Activated CD8-positive, alpha-beta T cell treated with anti-CD3 and anti-CD28 coated beads for 36 hours (primary cell): ENCODE results near the gene NFIC. TPM values are rescaled to one million over a fixed set of nuclear protein-coding genes. Genes with fewer than 3 reads are reported as not detected.

Experiments used
- ATAC-seq: fragments of 200-7000 bp; cut with Tn5 transposase; one replicate; pipeline ENCODE4 v1.10.0; 2021; ENCODE audit warnings: mild to moderate bottlenecking, moderate library complexity
- CTCF ChIA-PET: fragments of 350-600 bp; sonication (Branson Sonifier 250); formaldehyde crosslinking; loops from one replicate; lab custom pipeline; 2021; ENCODE audit warnings: antibody characterized with exemption; lab: Charles Lee
- POLR2A ChIA-PET: fragments of 350-600 bp; sonication (Branson Sonifier 250); formaldehyde crosslinking; loops from one replicate; lab custom pipeline; 2021; ENCODE audit warnings: antibody characterized with exemption; lab: Charles Lee
- DNase-seq: peaks from one replicate; pipeline ENCODE4 v3.0.0-alpha.2; 2020
- H3K27ac Mint-ChIP-seq: one replicate; pipeline ENCODE4 v1.8.0; 2021; ENCODE audit warnings: mild to moderate bottlenecking, mixed read lengths
- H3K27me3 Mint-ChIP-seq: one replicate; pipeline ENCODE4 v1.8.0; 2021; ENCODE audit warnings: mixed read lengths
- H3K36me3 Mint-ChIP-seq: one replicate; pipeline ENCODE4 v1.8.0; 2021; ENCODE audit warnings: low read depth, mixed read lengths
- H3K4me1 Mint-ChIP-seq: one replicate; pipeline ENCODE4 v1.8.0; 2021; ENCODE audit warnings: low read depth, mixed read lengths
- H3K4me3 Mint-ChIP-seq: one replicate; pipeline ENCODE4 v1.8.0; 2021; ENCODE audit warnings: mild to moderate bottlenecking, moderate library complexity, mixed read lengths
- H3K9me3 Mint-ChIP-seq: one replicate; pipeline ENCODE4 v1.8.0; 2021; ENCODE audit warnings: mixed read lengths
- CTCF ChIP-seq: fragments of 200-600 bp; IDR thresholded peaks from one replicate; pipeline ENCODE4 v1.8.0; 2022; ENCODE audit warnings: antibody characterized with exemption, mild to moderate bottlenecking
- intact Hi-C: fragments of 100-400 bp; cut with micrococcal nuclease; formaldehyde crosslinking; loops from one replicate; pipeline ENCODE4 v1.10.0; 2022
- total RNA-seq, 2 experiments: library from RNA; stranded (reverse); gene quantifications; one replicate each; pipeline ENCODE4 v1.2.3, GENCODE V29; 2021

NFIC gene
- total RNA-seq, 2 experiments from 2014 or later, result 19.0 to 20.8 TPM

GRCh38 chr19:3320853-3321252, 45.5 kb upstream of the NFIC start:
- DNase-seq (no peak), ATAC-seq (no peak)
- TF ChIP-seq CTCF, result no peak
- ChIA-PET POLR2A (no interaction called here), CTCF (no interaction called here)
- Mint-ChIP-seq H3K4me3 (no peak overlapping the region), H3K36me3 (no peaks in the 10 kb centered on the region), H3K9me3 (no peaks in the 10 kb centered on the region), H3K4me1 (no peaks in the 10 kb centered on the region), H3K27ac (no peak overlapping the region), H3K27me3 (peaks cover 10% of the 10 kb centered on the region)
- intact Hi-C loops, result loop anchor here (5.0 kb wide), 1 partner anchor 151 kb away; no protein-coding TSS in a partner anchor

- no peak overlapping the region for H3K27ac Mint-ChIP-seq
- ChIA-PET CTCF (interaction anchor here (1.2 kb wide), 1 partner anchor 17 kb away, joined by 4 read pairs; no protein-coding TSS in a partner anchor), POLR2A (interaction anchor here (1.4 kb wide), 1 partner anchor 149 kb away, joined by 3 read pairs; no protein-coding TSS in a partner anchor)
- ATAC-seq (no peak), DNase-seq (no peak)
- H3K9me3 Mint-ChIP-seq, result no peaks in the 10 kb centered on the region
- H3K36me3 Mint-ChIP-seq, result no peaks in the 10 kb centered on the region
- intact Hi-C loops, result loop anchor here (5.0 kb wide), 1 partner anchor 151 kb away; no protein-coding TSS in a partner anchor
- no peak overlapping the region for H3K4me3 Mint-ChIP-seq
- peaks cover 10% of the 10 kb centered on the region for H3K27me3 Mint-ChIP-seq
- no peak for TF ChIP-seq CTCF
- no peaks in the 10 kb centered on the region for H3K4me1 Mint-ChIP-seq
Measured at GRCh38 chr19:3321696-3322095, 44.7 kb upstream of the NFIC start.

- no peak overlapping the region for H3K4me3 Mint-ChIP-seq
Measured at GRCh38 chr19:3322199-3322978, 44.0 kb upstream of the NFIC start.

GRCh38 chr19:3323026-3323425, 43.4 kb upstream of the NFIC start:
- Mint-ChIP-seq H3K4me1 (no peaks in the 10 kb centered on the region), H3K27me3 (peaks cover 10% of the 10 kb centered on the region), H3K9me3 (no peaks in the 10 kb centered on the region), H3K4me3 (no peak overlapping the region), H3K36me3 (no peaks in the 10 kb centered on the region), H3K27ac (no peak overlapping the region)
- ATAC-seq (no peak), DNase-seq (peak; percentile 10)
- CTCF ChIA-PET, result interaction anchor here (0.9 to 1.7 kb wide), 7 partner anchors 19 to 164 kb away, joined by 4 to 10 read pairs (median 7); no protein-coding TSS in a partner anchor
- intact Hi-C loops, result loop anchor here (5.0 kb wide), 1 partner anchor 149 kb away; no protein-coding TSS in a partner anchor
- POLR2A ChIA-PET, result interaction anchor here (0.7 kb wide), 1 partner anchor 482 kb away, joined by 3 read pairs; the partner anchor contains the start of gene ZNF555
- TF ChIP-seq CTCF, result no peak

More at GRCh38 chr19:3322199-3322978, 44.0 kb upstream of the NFIC start:
- H3K27me3 Mint-ChIP-seq, result peaks cover 10% of the 10 kb centered on the region
- ChIA-PET CTCF (interaction anchor here (1.2 to 1.7 kb wide), 3 partner anchors 18 to 163 kb away, joined by 4 to 10 read pairs (median 10); no protein-coding TSS in a partner anchor), POLR2A (interaction anchor here (1.4 kb wide), 1 partner anchor 148 kb away, joined by 3 read pairs; no protein-coding TSS in a partner anchor)
- H3K36me3 Mint-ChIP-seq, result no peaks in the 10 kb centered on the region
- H3K4me1 Mint-ChIP-seq, result no peaks in the 10 kb centered on the region
- H3K9me3 Mint-ChIP-seq, result no peaks in the 10 kb centered on the region
- intact Hi-C loops, result loop anchor here (5.0 kb wide), 1 partner anchor 150 kb away; no protein-coding TSS in a partner anchor
- TF ChIP-seq CTCF, result no peak
- ATAC-seq (no peak), DNase-seq (no peak)
- H3K27ac Mint-ChIP-seq, result no peak overlapping the region
